ENCODE measurements around the gene MED7.

DNA sequence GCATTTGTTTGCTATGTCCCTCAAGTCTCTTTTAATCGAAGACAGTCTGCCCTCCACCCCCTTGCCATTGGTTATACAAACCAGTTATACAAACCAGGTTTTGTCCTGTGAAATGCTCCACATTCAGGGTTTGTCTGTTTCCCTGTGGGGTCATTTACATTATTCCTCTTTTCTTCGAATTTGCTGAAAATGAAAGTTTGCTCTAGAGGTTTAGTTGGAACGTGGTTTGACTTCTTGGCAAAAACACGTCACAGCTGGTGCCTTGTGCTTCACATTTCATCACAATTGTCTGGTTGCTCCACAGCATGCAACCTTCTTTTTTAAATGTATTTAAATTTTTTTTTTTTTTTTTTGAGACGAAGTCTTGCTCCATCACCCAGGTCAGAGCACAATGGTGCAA, 29.7 kb downstream of the MED7 start:
- TF ChIP-seq, protein P1, sequence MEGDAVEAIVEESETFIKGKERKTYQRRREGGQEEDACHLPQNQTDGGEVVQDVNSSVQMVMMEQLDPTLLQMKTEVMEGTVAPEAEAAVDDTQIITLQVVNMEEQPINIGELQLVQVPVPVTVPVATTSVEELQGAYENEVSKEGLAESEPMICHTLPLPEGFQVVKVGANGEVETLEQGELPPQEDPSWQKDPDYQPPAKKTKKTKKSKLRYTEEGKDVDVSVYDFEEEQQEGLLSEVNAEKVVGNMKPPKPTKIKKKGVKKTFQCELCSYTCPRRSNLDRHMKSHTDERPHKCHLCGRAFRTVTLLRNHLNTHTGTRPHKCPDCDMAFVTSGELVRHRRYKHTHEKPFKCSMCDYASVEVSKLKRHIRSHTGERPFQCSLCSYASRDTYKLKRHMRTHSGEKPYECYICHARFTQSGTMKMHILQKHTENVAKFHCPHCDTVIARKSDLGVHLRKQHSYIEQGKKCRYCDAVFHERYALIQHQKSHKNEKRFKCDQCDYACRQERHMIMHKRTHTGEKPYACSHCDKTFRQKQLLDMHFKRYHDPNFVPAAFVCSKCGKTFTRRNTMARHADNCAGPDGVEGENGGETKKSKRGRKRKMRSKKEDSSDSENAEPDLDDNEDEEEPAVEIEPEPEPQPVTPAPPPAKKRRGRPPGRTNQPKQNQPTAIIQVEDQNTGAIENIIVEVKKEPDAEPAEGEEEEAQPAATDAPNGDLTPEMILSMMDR (IDR thresholded peaks at IDR 0.05; ENCODE audit: low read depth, low read length, missing input control) = no peak
- TF ChIP-seq, protein P2, sequence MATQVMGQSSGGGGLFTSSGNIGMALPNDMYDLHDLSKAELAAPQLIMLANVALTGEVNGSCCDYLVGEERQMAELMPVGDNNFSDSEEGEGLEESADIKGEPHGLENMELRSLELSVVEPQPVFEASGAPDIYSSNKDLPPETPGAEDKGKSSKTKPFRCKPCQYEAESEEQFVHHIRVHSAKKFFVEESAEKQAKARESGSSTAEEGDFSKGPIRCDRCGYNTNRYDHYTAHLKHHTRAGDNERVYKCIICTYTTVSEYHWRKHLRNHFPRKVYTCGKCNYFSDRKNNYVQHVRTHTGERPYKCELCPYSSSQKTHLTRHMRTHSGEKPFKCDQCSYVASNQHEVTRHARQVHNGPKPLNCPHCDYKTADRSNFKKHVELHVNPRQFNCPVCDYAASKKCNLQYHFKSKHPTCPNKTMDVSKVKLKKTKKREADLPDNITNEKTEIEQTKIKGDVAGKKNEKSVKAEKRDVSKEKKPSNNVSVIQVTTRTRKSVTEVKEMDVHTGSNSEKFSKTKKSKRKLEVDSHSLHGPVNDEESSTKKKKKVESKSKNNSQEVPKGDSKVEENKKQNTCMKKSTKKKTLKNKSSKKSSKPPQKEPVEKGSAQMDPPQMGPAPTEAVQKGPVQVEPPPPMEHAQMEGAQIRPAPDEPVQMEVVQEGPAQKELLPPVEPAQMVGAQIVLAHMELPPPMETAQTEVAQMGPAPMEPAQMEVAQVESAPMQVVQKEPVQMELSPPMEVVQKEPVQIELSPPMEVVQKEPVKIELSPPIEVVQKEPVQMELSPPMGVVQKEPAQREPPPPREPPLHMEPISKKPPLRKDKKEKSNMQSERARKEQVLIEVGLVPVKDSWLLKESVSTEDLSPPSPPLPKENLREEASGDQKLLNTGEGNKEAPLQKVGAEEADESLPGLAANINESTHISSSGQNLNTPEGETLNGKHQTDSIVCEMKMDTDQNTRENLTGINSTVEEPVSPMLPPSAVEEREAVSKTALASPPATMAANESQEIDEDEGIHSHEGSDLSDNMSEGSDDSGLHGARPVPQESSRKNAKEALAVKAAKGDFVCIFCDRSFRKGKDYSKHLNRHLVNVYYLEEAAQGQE (IDR thresholded peaks at IDR 0.05) = no peak
- TF ChIP-seq, protein P3, sequence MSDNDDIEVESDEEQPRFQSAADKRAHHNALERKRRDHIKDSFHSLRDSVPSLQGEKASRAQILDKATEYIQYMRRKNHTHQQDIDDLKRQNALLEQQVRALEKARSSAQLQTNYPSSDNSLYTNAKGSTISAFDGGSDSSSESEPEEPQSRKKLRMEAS (IDR thresholded peaks at IDR 0.05) = no peak
